A673 (cell line): Measurements from ENCODE around the gene CHRNG.

Source experiments
- CTCF ChIP-seq: fragments of 300-800, 200-600 bp; sonication (generic); conservative IDR thresholded peaks from 2 replicates; pipeline ENCODE4 v1.5.1; 2017; ENCODE audit warnings: low read depth, mild to moderate bottlenecking, antibody characterized with exemption, low read length, moderate library complexity, mixed read lengths
- EZH2 ChIP-seq: fragments of 200-600 bp; sonication (generic); IDR thresholded peaks from 2 replicates; pipeline ENCODE4 v1.6.1; 2017; ENCODE audit warnings: borderline replicate concordance, low read depth, mild to moderate bottlenecking, mixed read lengths, antibody characterized with exemption, low read length; ENCODE audit not compliant: poor library complexity, severe bottlenecking

GRCh38 chr2:232523682-232524597, 15.6 kb upstream of the CHRNG start:
- TF ChIP-seq CTCF (peak; percentile 50), EZH2 (peak; percentile 78)
